H1 (cell line): ENCODE measurements around the gene PTGES3L. TPM values are rescaled to one million over a fixed set of nuclear protein-coding genes. Genes with fewer than 3 reads are reported as not detected.

Experiments used
- ATF2 ChIP-seq: IDR thresholded peaks from 2 replicates; pipeline ENCODE4 v1.6.1; 2012; ENCODE audit warnings: low read length, inconsistent platforms
- CEBPB ChIP-seq: IDR thresholded peaks from 2 replicates; pipeline ENCODE4 v1.6.1; 2012; ENCODE audit warnings: low read depth, low read length
- CREB1 ChIP-seq: IDR thresholded peaks from 2 replicates; pipeline ENCODE4 v1.6.1; 2012; ENCODE audit warnings: inconsistent platforms
- GABPA ChIP-seq: IDR thresholded peaks from 2 replicates; pipeline ENCODE4 v1.6.1; 2011; ENCODE audit warnings: mild to moderate bottlenecking, low read length, moderate library complexity, borderline replicate concordance; ENCODE audit not compliant: insufficient read depth
- POLR2AphosphoS5 ChIP-seq: IDR thresholded peaks from 2 replicates; pipeline ENCODE4 v1.6.1; 2011; ENCODE audit warnings: low read depth, low read length
- SIN3A ChIP-seq, 2 experiments: IDR thresholded peaks in 1 of 2; conservative IDR thresholded peaks in 1 of 2; 2 replicates each; pipeline ENCODE4 v1.6.1; 2011 to 2012; ENCODE audit warnings: low read length in 2 of 2, improper control_type of control experiment in 1 of 2, low read depth in 1 of 2, mild to moderate bottlenecking in 1 of 2
- polyA plus RNA-seq, 7 experiments: library from polyadenylated mRNA; depleted of rRNA in 3 of 7; stranded (reverse) in 5 of 7; unstranded in 2 of 7; fragments of >200 nt in 5 of 7; fragments of 200-250 nt in 2 of 7; gene quantifications; 1 replicate in 5 of 7; 2 replicates in 1 of 7; 4 replicates in 1 of 7; pipeline versions ENCODE4 v1.2.1 to v1.2.3, GENCODE V29; 2011 to 2013; ENCODE audit warnings: missing spikeins in 2 of 7, mixed read lengths in 2 of 7
- total RNA-seq: library from RNA; stranded (reverse); fragmentation: NEBNext Ultra II Directional; extraction: Animal tissue kit (Norgen Biotek cat#: 25700); gene quantifications from 2 replicates; pipeline ENCODE4 v1.2.1, GENCODE V29; 2021

PTGES3L gene
- total and polyA plus RNA-seq, 2 of the 8 experiments (the other 6 are each of a cell fraction or from before 2014, with no cell fraction given) = 3.0 to 3.6 TPM

DNA sequence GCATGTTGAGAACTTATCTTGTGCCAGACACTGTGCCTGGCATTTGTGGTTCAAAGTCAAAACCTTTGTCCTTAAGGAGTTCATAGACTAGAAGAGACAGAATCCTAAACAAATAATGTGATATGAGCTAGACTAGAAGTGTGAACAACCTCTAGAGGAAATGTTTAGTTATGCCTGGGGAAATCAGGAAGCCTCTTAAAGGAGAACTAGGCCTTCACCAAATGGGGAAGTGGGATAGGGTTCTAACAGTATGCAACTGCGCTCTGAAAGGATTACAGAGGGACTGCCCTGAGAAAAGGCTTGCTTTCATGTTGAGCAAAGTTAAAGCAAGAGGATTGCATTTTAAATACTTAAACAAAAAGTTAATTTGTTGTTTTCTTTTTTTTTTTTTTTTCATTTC is 5.3 kb upstream of the PTGES3L start (continued):
- TF ChIP-seq GABPA (no peak), CEBPB (no peak), SIN3A (conservative IDR thresholded peaks at IDR 0.05 in 1 of 2, IDR thresholded peaks at IDR 0.05 in 1 of 2; ENCODE audit: low read depth in 1 of 2, low read length in 2 of 2) (no peak), POLR2AphosphoS5 (no peak), ATF2 (no peak), CREB1 (no peak)
- TF ChIP-seq, all 59 proteins: peak for 0
